Measurements from ENCODE around the gene PLA2G4A.

The PLA2G4A gene

DNA sequence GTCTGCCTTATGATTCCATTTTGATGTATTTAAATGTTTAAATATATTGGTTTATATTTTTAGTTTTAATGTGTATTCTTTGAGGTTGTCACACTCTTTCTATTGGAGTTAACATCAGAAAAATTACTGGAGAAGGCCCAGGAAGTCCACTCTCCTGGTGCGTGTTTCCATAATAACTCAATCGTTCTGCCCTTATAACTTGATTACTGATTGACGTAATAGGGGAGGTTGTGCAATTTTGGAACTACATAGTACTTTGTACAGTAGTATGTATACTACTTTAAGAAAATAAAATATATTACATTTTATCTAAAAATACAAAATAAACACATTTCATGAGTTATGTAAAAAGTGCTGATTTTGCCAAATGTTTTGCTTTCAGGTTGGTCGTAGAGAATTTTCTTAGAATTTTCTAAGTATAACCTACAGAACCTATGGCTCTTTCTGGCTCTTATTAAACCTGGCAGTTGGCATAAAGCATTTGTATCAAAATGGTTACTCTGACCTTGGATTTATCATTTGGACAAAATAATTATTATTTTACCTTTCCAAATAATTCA lies 5.7 kb downstream of the PLA2G4A start:
- Histone ChIP-seq H3K4me1 (ENCODE audit: insufficient read depth, low read length) (0 out of 2 replicates have a peak, but pooled peaks cover 2% of the 10 kb centered on the region), H3K36me3 (ENCODE audit: insufficient read depth, low read length) (no peaks in the 10 kb centered on the region), H3K27ac (ENCODE audit: low read depth, low read length) (no peak overlapping the region), H3K9ac (ENCODE audit: low read depth, low read length) (no peak overlapping the region), H3K9me3 (ENCODE audit: insufficient read depth, low read depth, low read length) (no peaks in the 10 kb centered on the region), H3K27me3 (ENCODE audit: insufficient read depth, low read length) (peaks cover 6% of the 10 kb centered on the region), H3K4me3 (ENCODE audit: low read length) (no peak overlapping the region)
- WGBS, result 100% methylated on average over 3 of the region's 4 CpGs

- H3K4me1 ChIP-seq (ENCODE audit: insufficient read depth, low read length), result no peaks in the 10 kb centered on the region
- no peak overlapping the region for H3K4me3 ChIP-seq (ENCODE audit: low read length)
- no peak overlapping the region for H3K9ac ChIP-seq (ENCODE audit: low read depth, low read length)
- WGBS, result 100% methylated on average over 1 of the region's 3 CpGs
- H3K27ac ChIP-seq (ENCODE audit: low read depth, low read length), result no peak overlapping the region
- H3K9me3 ChIP-seq (ENCODE audit: insufficient read depth, low read depth, low read length), result no peaks in the 10 kb centered on the region
- H3K36me3 ChIP-seq (ENCODE audit: insufficient read depth, low read length), result no peaks in the 10 kb centered on the region
- H3K27me3 ChIP-seq (ENCODE audit: insufficient read depth, low read length), result no peaks in the 10 kb centered on the region
Observed at GRCh38 chr1:186835448-186835847, 6.7 kb downstream of the PLA2G4A start.

- H3K27ac ChIP-seq (ENCODE audit: low read depth, low read length), result no peak overlapping the region
- 88% methylated on average over 4 of the region's 4 CpGs for WGBS
Observed at GRCh38 chr1:186837806-186838205, 9.1 kb downstream of the PLA2G4A start.

DNA sequence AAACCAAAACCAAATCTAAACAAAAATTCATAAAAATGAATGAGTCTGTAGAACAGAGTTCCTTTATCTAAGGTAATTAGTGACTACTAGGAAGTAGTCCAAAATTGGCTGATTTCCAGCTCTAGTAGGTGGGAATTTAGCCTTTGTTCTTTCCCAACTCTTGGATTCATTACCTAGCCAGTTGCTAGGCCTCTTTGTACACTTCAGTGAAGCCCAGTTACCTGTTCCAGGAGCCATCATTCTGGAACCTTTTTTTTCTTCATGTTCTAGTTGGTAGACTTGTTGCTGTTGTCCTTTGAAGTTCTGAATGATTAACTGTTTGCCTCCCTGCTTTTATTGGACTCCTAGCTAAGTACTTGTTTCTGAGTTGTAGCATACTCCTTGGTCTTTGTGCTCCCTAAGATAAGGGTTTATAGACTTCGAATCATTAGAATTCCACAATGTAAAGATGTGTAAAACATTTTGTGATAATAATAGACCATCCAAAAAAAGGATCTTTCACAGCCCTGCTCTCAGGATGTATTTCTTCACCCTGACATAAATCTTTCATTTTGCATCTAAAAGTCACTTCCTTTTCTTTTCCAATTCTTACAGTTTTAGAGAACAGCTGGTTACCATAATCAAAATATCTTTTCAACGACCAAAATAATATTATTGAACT lies 9.8 kb downstream of the PLA2G4A start:
- Histone ChIP-seq H3K27ac (ENCODE audit: low read depth, low read length) (no peak overlapping the region), H3K36me3 (ENCODE audit: insufficient read depth, low read length) (no peaks in the 10 kb centered on the region), H3K4me3 (ENCODE audit: low read length) (no peak overlapping the region), H3K4me1 (ENCODE audit: insufficient read depth, low read length) (no peaks in the 10 kb centered on the region), H3K9ac (ENCODE audit: low read depth, low read length) (no peak overlapping the region), H3K27me3 (ENCODE audit: insufficient read depth, low read length) (no peaks in the 10 kb centered on the region), H3K9me3 (ENCODE audit: insufficient read depth, low read depth, low read length) (no peaks in the 10 kb centered on the region)
- WGBS, result 89% methylated on average over 1 of the region's 2 CpGs

More at GRCh38 chr1:186837806-186838205, 9.1 kb downstream of the PLA2G4A start:
- Histone ChIP-seq H3K36me3 (ENCODE audit: insufficient read depth, low read length) (no peaks in the 10 kb centered on the region), H3K4me1 (ENCODE audit: insufficient read depth, low read length) (no peaks in the 10 kb centered on the region), H3K9me3 (ENCODE audit: insufficient read depth, low read depth, low read length) (no peaks in the 10 kb centered on the region), H3K9ac (ENCODE audit: low read depth, low read length) (no peak overlapping the region), H3K27me3 (ENCODE audit: insufficient read depth, low read length) (no peaks in the 10 kb centered on the region), H3K4me3 (ENCODE audit: low read length) (no peak overlapping the region)

GRCh38 chr1:186839041-186839400 lies 10.3 kb downstream of the PLA2G4A start:
- Histone ChIP-seq H3K4me3 (ENCODE audit: low read length) (no peak overlapping the region), H3K36me3 (ENCODE audit: insufficient read depth, low read length) (no peaks in the 10 kb centered on the region), H3K27me3 (ENCODE audit: insufficient read depth, low read length) (no peaks in the 10 kb centered on the region), H3K9ac (ENCODE audit: low read depth, low read length) (no peak overlapping the region), H3K27ac (ENCODE audit: low read depth, low read length) (no peak overlapping the region), H3K9me3 (ENCODE audit: insufficient read depth, low read depth, low read length) (no peaks in the 10 kb centered on the region), H3K4me1 (ENCODE audit: insufficient read depth, low read length) (no peaks in the 10 kb centered on the region)
- WGBS, result 100% methylated on average over 2 of the region's 2 CpGs

DNA sequence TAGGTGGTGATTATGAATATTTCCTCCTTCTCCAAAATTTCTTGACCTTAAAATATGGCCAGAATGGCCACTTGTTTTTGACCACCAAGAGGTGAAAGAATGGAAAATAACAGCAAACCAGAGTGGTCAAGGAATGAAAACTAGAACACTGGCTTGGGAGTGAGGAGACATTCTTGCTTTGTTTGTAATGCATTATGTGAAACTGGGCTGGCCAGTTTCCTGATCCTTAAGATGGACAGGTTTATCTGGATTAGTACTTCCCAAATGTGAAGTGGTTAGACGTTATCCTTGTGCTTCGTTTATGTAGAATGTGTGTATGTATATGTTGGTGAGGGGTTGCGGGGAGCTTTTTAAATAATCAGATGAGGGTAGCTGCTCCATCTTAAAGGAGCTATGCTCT lies 12.8 kb downstream of the PLA2G4A start:
- Histone ChIP-seq H3K4me3 (ENCODE audit: low read length) (no peak overlapping the region), H3K36me3 (ENCODE audit: insufficient read depth, low read length) (no peaks in the 10 kb centered on the region), H3K9ac (ENCODE audit: low read depth, low read length) (no peak overlapping the region), H3K9me3 (ENCODE audit: insufficient read depth, low read depth, low read length) (no peaks in the 10 kb centered on the region), H3K27me3 (ENCODE audit: insufficient read depth, low read length) (no peaks in the 10 kb centered on the region), H3K4me1 (ENCODE audit: insufficient read depth, low read length) (no peaks in the 10 kb centered on the region), H3K27ac (ENCODE audit: low read depth, low read length) (no peak overlapping the region)
- WGBS, result 94% methylated on average over 2 of the region's 3 CpGs

GRCh38 chr1:186842547-186842946 lies 13.8 kb downstream of the PLA2G4A start:
- H3K27me3 ChIP-seq (ENCODE audit: insufficient read depth, low read length), result no peaks in the 10 kb centered on the region
- H3K9me3 ChIP-seq (ENCODE audit: insufficient read depth, low read depth, low read length), result no peaks in the 10 kb centered on the region
- H3K36me3 ChIP-seq (ENCODE audit: insufficient read depth, low read length), result no peaks in the 10 kb centered on the region
- 93% methylated on average over 4 of the region's 4 CpGs for WGBS
- no peak overlapping the region for H3K27ac ChIP-seq (ENCODE audit: low read depth, low read length)
- H3K4me1 ChIP-seq (ENCODE audit: insufficient read depth, low read length), result no peaks in the 10 kb centered on the region
- no peak overlapping the region for H3K4me3 ChIP-seq (ENCODE audit: low read length)
- no peak overlapping the region for H3K9ac ChIP-seq (ENCODE audit: low read depth, low read length)

GRCh38 chr1:186843226-186843625 lies 14.5 kb downstream of the PLA2G4A start:
- Histone ChIP-seq H3K4me3 (ENCODE audit: low read length) (no peak overlapping the region), H3K4me1 (ENCODE audit: insufficient read depth, low read length) (peaks cover 3% of the 10 kb centered on the region; the same call in 1 of the 2 replicates), H3K36me3 (ENCODE audit: insufficient read depth, low read length) (no peaks in the 10 kb centered on the region), H3K27ac (ENCODE audit: low read depth, low read length) (no peak overlapping the region), H3K9me3 (ENCODE audit: insufficient read depth, low read depth, low read length) (no peaks in the 10 kb centered on the region), H3K27me3 (ENCODE audit: insufficient read depth, low read length) (no peaks in the 10 kb centered on the region), H3K9ac (ENCODE audit: low read depth, low read length) (no peak overlapping the region)
- 91% methylated on average over 2 of the region's 2 CpGs for WGBS

DNA sequence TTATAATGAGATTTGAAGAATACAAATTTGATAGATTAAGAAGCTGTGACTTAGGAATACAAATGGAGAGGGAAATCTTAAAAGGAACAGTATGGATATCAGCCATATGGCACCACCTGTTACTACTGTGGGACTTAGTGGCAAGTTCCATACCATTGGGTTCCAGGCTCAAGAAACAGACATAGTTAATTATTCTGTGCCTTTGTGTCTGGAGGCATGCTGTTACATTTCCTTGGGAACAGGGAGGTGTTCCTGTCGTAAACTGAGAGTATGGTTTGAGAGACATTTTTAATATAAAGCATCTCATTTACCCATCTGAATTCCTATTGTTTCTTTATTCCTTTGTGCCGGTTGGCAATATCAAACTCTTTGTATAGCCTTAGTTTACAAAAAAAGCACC lies 15.2 kb downstream of the PLA2G4A start:
- Histone ChIP-seq H3K9me3 (ENCODE audit: insufficient read depth, low read depth, low read length) (no peaks in the 10 kb centered on the region), H3K4me1 (ENCODE audit: insufficient read depth, low read length) (peaks cover 3% of the 10 kb centered on the region; the same call in 1 of the 2 replicates), H3K27me3 (ENCODE audit: insufficient read depth, low read length) (no peaks in the 10 kb centered on the region), H3K27ac (ENCODE audit: low read depth, low read length) (no peak overlapping the region), H3K36me3 (ENCODE audit: insufficient read depth, low read length) (no peaks in the 10 kb centered on the region), H3K4me3 (ENCODE audit: low read length) (no peak overlapping the region), H3K9ac (ENCODE audit: low read depth, low read length) (no peak overlapping the region)
- 90% methylated on average over 1 of the region's 2 CpGs for WGBS

DNA sequence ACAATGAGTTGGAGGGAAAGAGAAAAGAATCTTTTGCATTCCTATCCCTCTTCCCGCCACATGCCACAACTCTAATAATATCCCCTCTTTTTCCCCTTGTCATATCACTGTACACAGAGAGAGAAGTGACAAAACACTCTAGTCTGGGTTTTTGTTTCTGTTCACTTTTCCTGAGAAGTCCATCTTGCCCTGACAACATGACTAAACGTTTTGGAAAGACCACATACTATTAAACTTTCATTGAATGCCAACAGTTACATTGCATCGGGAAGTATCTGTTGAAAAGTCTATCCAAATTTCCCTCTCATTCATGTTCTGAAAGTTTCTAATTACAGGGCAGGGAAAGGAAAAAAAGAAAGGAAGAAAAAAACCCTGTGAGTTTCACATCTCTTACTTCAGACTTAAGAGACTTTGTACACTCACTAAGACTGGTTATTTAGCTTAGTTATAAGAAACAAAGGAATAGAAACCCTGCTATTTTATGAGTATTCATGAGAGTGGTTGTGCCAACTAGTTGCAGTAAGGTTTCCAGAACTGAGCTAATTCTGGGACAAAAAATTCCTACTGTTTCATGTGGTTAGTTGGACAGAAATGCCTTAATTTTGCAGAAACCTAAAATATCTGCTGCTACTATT lies 16.9 kb downstream of the PLA2G4A start:
- Histone ChIP-seq H3K27me3 (ENCODE audit: insufficient read depth, low read length) (no peaks in the 10 kb centered on the region), H3K27ac (ENCODE audit: low read depth, low read length) (no peak overlapping the region), H3K36me3 (ENCODE audit: insufficient read depth, low read length) (no peaks in the 10 kb centered on the region), H3K9me3 (ENCODE audit: insufficient read depth, low read depth, low read length) (no peaks in the 10 kb centered on the region), H3K9ac (ENCODE audit: low read depth, low read length) (no peak overlapping the region), H3K4me1 (ENCODE audit: insufficient read depth, low read length) (peaks cover 3% of the 10 kb centered on the region; the same call in 1 of the 2 replicates), H3K4me3 (ENCODE audit: low read length) (no peak overlapping the region)
- 89% methylated on average over 3 of the region's 3 CpGs for WGBS

DNA sequence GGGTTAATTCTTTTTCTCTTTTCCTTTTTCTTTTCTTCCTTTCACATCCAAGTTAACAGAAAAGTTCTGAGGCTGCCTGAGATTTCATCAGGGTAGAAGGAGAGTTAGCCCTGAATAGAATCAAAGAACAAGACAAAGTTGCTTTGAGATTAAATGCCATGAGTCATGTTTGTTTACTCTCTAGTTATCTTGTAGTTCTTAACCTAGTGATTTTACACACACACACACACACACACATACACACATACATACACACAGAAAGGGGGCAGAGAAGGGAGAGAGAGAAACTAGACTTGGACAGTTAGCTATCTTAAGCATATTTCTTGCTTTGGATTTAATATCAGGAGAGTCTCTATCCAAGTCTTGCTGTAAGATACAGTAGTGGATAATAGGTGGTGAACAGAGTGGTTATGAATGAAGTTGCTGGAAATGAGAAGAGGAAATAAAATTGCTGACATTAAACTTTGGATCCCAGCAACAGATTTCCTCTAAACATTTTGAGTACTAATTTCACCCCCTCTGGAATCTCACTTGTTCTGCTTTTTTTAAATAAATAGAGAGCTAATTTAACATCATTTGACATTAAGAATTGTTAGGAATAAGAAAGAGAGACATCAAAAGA lies 19.9 kb downstream of the PLA2G4A start:
- Histone ChIP-seq H3K9me3 (ENCODE audit: insufficient read depth, low read depth, low read length) (no peaks in the 10 kb centered on the region), H3K27me3 (ENCODE audit: insufficient read depth, low read length) (no peaks in the 10 kb centered on the region), H3K9ac (ENCODE audit: low read depth, low read length) (no peak overlapping the region), H3K4me1 (ENCODE audit: insufficient read depth, low read length) (peaks cover 3% of the 10 kb centered on the region; the same call in 1 of the 2 replicates), H3K4me3 (ENCODE audit: low read length) (no peak overlapping the region), H3K36me3 (ENCODE audit: insufficient read depth, low read length) (no peaks in the 10 kb centered on the region), H3K27ac (ENCODE audit: low read depth, low read length) (no peak overlapping the region)
